Ishikawa (cell line): ENCODE data around the gene GMEB2.

Experiments used
- CEBPB ChIP-seq: IDR thresholded peaks from 2 replicates; pipeline ENCODE4 v1.6.1; 2012
- CREB1 ChIP-seq: IDR thresholded peaks from 2 replicates; pipeline ENCODE4 v1.6.1; 2012; ENCODE audit warnings: low read depth
- EGR1 ChIP-seq: IDR thresholded peaks from 2 replicates; pipeline ENCODE4 v1.6.1; 2012
- EP300 ChIP-seq: IDR thresholded peaks from 2 replicates; pipeline ENCODE4 v1.6.1; 2012; ENCODE audit warnings: borderline replicate concordance
- FOXM1 ChIP-seq: IDR thresholded peaks from 2 replicates; pipeline ENCODE4 v1.6.1; 2012; ENCODE audit warnings: low read depth, borderline replicate concordance
- NFIC ChIP-seq: IDR thresholded peaks from 2 replicates; pipeline ENCODE4 v1.6.1; 2012
- RAD21 ChIP-seq: IDR thresholded peaks from 2 replicates; pipeline ENCODE4 v1.6.1; 2012; ENCODE audit warnings: low read depth
- REST ChIP-seq: IDR thresholded peaks from 2 replicates; pipeline ENCODE4 v1.6.1; 2012; ENCODE audit warnings: low read depth, mild to moderate bottlenecking
- TAF1 ChIP-seq: IDR thresholded peaks from 2 replicates; pipeline ENCODE4 v1.6.1; 2012; ENCODE audit warnings: low read depth, mild to moderate bottlenecking
- TCF12 ChIP-seq: IDR thresholded peaks from 2 replicates; pipeline ENCODE4 v1.6.1; 2012; ENCODE audit warnings: low read depth
- TEAD4 ChIP-seq: IDR thresholded peaks from 2 replicates; pipeline ENCODE4 v1.6.1; 2012
- USF1 ChIP-seq: IDR thresholded peaks from 2 replicates; pipeline ENCODE4 v1.6.1; 2012
- YY1 ChIP-seq: IDR thresholded peaks from 2 replicates; pipeline ENCODE4 v1.6.1; 2012; ENCODE audit warnings: low read depth
- ZBTB7A ChIP-seq: IDR thresholded peaks from 2 replicates; pipeline ENCODE4 v1.6.1; 2012; ENCODE audit warnings: low read depth
- TF ChIP-seq, protein P1 (sequence below): IDR thresholded peaks from 2 replicates; pipeline ENCODE4 v1.6.1; 2012

GMEB2 gene, protein sequence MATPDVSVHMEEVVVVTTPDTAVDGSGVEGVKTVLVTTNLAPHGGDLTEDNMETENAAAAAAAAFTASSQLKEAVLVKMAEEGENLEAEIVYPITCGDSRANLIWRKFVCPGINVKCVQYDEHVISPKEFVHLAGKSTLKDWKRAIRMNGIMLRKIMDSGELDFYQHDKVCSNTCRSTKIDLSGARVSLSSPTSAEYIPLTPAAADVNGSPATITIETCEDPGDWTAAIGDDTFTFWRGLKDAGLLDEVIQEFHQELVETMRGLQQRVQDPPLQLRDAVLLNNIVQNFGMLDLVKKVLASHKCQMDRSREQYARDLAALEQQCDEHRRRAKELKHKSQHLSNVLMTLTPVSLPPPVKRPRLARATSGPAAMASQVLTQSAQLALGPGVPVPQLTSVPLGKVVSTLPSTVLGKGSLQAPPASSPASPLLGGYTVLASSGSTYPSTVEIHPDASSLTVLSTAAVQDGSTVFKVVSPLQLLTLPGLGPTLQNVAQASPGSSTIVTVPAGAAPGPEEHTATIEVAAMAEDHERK

GRCh38 chr20:63626424-63627128 lies at the start of gene GMEB2:
TSS of gene GMEB2 (minus strand) at chr20:63627101. CDS start at chr20:63619397, 7,704 bp downstream.
- TF ChIP-seq CREB1 = no peak
- TF ChIP-seq TCF12 = no peak
- TF ChIP-seq ZBTB7A = peak; percentile 85
- 0 out of 2 replicates have a peak, but pooled peaks have one; percentile 21 for TF ChIP-seq EGR1
- TF ChIP-seq YY1 = peak; percentile 82

- TF ChIP-seq EGR1 (no peak), NFIC (no peak), ZBTB7A (no peak), CEBPB (no peak), TAF1 (no peak), TEAD4 (no peak)
Observed at GRCh38 chr20:63675681-63676368, 48.9 kb upstream of the GMEB2 start.

- TF ChIP-seq USF1 (no peak), NFIC (no peak), EP300 (no peak), ZBTB7A (no peak), EGR1 (no peak), CREB1 (no peak), TCF12 (no peak), TAF1 (no peak), REST (no peak), YY1 (no peak), TEAD4 (no peak), FOXM1 (no peak)
- TF ChIP-seq, protein P1, sequence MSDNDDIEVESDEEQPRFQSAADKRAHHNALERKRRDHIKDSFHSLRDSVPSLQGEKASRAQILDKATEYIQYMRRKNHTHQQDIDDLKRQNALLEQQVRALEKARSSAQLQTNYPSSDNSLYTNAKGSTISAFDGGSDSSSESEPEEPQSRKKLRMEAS = no peak
Observed at GRCh38 chr20:63673951-63674350, 47.0 kb upstream of the GMEB2 start.

GRCh38 chr20:63672666-63673065 lies 45.8 kb upstream of the GMEB2 start:
- TF ChIP-seq CEBPB (no peak), USF1 (no peak), FOXM1 (no peak), RAD21 (no peak)

- no peak for TF ChIP-seq RAD21
- TF ChIP-seq FOXM1 = no peak
- TF ChIP-seq, protein P1 = no peak
- no peak for TF ChIP-seq NFIC
- no peak for TF ChIP-seq CEBPB
- TF ChIP-seq EGR1 = no peak
- TF ChIP-seq TCF12 = no peak
- TF ChIP-seq YY1 = no peak
- no peak for TF ChIP-seq CREB1
- TF ChIP-seq REST = no peak
- no peak for TF ChIP-seq USF1
- TF ChIP-seq ZBTB7A = no peak
- TF ChIP-seq TEAD4 = no peak
- no peak for TF ChIP-seq TAF1
- TF ChIP-seq EP300 = no peak
Observed at GRCh38 chr20:63668351-63668750, 41.5 kb upstream of the GMEB2 start.
